CD4-positive, CD25-positive, alpha-beta regulatory T cell (primary cell): Measurements from ENCODE around the gene NOP16. TPM values are rescaled to one million over a fixed set of nuclear protein-coding genes. Genes with fewer than 3 reads are reported as not detected.

ENCODE experiments used
- ATAC-seq, 2 donors: fragments of 150-1000 bp; cut with Tn5 transposase; one replicate each; pipeline ENCODE4 v1.10.0; 2021; ENCODE audit warnings: low read depth in 2 of 2, moderate number of reproducible peaks in 2 of 2, moderate library complexity in 1 of 2
- DNase-seq, 3 donors: peaks; one replicate each; pipeline versions ENCODE4 v3.0.0 to v3.0.0-alpha.2; 2012 to 2022; ENCODE audit warnings: mixed read lengths in 1 of 3
- H3K27ac ChIP-seq: one replicate; pipeline ENCODE4 v1.7.0; 2013; ENCODE audit warnings: mild to moderate bottlenecking, low read length; ENCODE audit not compliant: insufficient read depth, poor library complexity, severe bottlenecking
- H3K27me3 ChIP-seq: one replicate; pipeline ENCODE4 v1.7.0; 2013; ENCODE audit warnings: low read length; ENCODE audit not compliant: control insufficient read depth, insufficient read depth
- H3K36me3 ChIP-seq: one replicate; pipeline ENCODE4 v1.7.0; 2013; ENCODE audit warnings: mild to moderate bottlenecking, low read length, moderate library complexity; ENCODE audit not compliant: control insufficient read depth, insufficient read depth
- H3K4me1 ChIP-seq: 2 replicates; pipeline ENCODE4 v1.7.0; 2013; ENCODE audit warnings: mild to moderate bottlenecking, low read length; ENCODE audit not compliant: insufficient read depth, control insufficient read depth, poor library complexity, severe bottlenecking
- H3K4me3 ChIP-seq: one replicate; pipeline ENCODE4 v1.7.0; 2013; ENCODE audit warnings: low read depth, mild to moderate bottlenecking, low read length, moderate library complexity
- H3K9me3 ChIP-seq, 2 experiments: 1 replicate in 1 of 2; 2 replicates in 1 of 2; pipeline ENCODE4 v1.7.0; 2013; ENCODE audit warnings: low read length in 2 of 2, mild to moderate bottlenecking in 1 of 2, moderate library complexity in 1 of 2; ENCODE audit not compliant: control insufficient read depth in 2 of 2
- H3K27ac Mint-ChIP-seq, 3 donors: one replicate each; pipeline ENCODE4 v1.8.0; 2020 to 2022; ENCODE audit warnings: mild to moderate bottlenecking in 3 of 3, mixed read lengths in 3 of 3, moderate library complexity in 2 of 3
- H3K27me3 Mint-ChIP-seq: one replicate; pipeline ENCODE4 v1.8.0; 2022; ENCODE audit warnings: mild to moderate bottlenecking, mixed read lengths
- H3K36me3 Mint-ChIP-seq: one replicate; pipeline ENCODE4 v1.8.0; 2020; ENCODE audit warnings: mixed read lengths
- H3K4me1 Mint-ChIP-seq, 4 donors: one replicate each; pipeline ENCODE4 v1.8.0; 2020 to 2022; ENCODE audit warnings: mixed read lengths in 4 of 4, mild to moderate bottlenecking in 1 of 4
- H3K4me3 Mint-ChIP-seq, 4 donors: one replicate each; pipeline ENCODE4 v1.8.0; 2020 to 2022; ENCODE audit warnings: mild to moderate bottlenecking in 4 of 4, mixed read lengths in 4 of 4, moderate library complexity in 3 of 4
- H3K9me3 Mint-ChIP-seq, 7 donors: one replicate each; pipeline ENCODE4 v1.8.0; 2020 to 2022; ENCODE audit warnings: mixed read lengths in 7 of 7, mild to moderate bottlenecking in 3 of 7, moderate library complexity in 2 of 7
- polyA plus RNA-seq, 4 donors: library from polyadenylated mRNA; unstranded; fragments of 300-500 nt; fragmentation: Illumina TruSeq; gene quantifications; one replicate each; pipeline ENCODE4 v1.2.3, GENCODE V29; 2021
- total RNA-seq: library from RNA; stranded (reverse); gene quantifications from one replicate; pipeline ENCODE4 v1.2.3, GENCODE V29; 2022

NOP16 gene
- total and polyA plus RNA-seq, 5 donors from 2014 or later = 13.6 to 41.2 (median 29.0) TPM

- no peaks in the 10 kb centered on the region for H3K27me3 Mint-ChIP-seq
These were observed 4.4 kb downstream of the NOP16 start for GRCh38 chr5:176383961-176384360.

GRCh38 chr5:176383248-176383905 is 5.0 kb downstream of the NOP16 start:
- H3K9me3 ChIP-seq = no peaks in the 10 kb centered on the region
- H3K9me3 Mint-ChIP-seq = no peaks in the 10 kb centered on the region
- H3K4me3 ChIP-seq = no peak overlapping the region
- H3K27me3 ChIP-seq = no peaks in the 10 kb centered on the region
- no peak overlapping the region for H3K27ac ChIP-seq
- H3K27ac Mint-ChIP-seq = no peak overlapping the region
- H3K27me3 Mint-ChIP-seq = no peaks in the 10 kb centered on the region
- peaks cover 29% of the 10 kb centered on the region for H3K36me3 Mint-ChIP-seq
- no peak for DNase-seq
- peaks cover 53% of the 10 kb centered on the region for H3K36me3 ChIP-seq
- H3K4me1 Mint-ChIP-seq = peaks cover 6 to 27% (median 18%) of the 10 kb centered on the region in 4 donors
- H3K4me1 ChIP-seq = peaks cover 20% of the 10 kb centered on the region
- no peak for ATAC-seq
- H3K4me3 Mint-ChIP-seq = peak overlapping the region in 1 of 4 donors; percentile 58

More at GRCh38 chr5:176383961-176384360, 4.4 kb downstream of the NOP16 start:
- Mint-ChIP-seq H3K4me1 (peaks cover 6 to 29% (median 20%) of the 10 kb centered on the region in 4 donors), H3K9me3 (no peaks in the 10 kb centered on the region), H3K36me3 (peaks cover 33% of the 10 kb centered on the region), H3K4me3 (no peak overlapping the region), H3K27ac (no peak overlapping the region)
- no peak overlapping the region for H3K27ac ChIP-seq
- no peak for ATAC-seq
- DNase-seq = no peak
- H3K27me3 ChIP-seq = no peaks in the 10 kb centered on the region
- H3K9me3 ChIP-seq = no peaks in the 10 kb centered on the region
- no peak overlapping the region for H3K4me3 ChIP-seq
- H3K4me1 ChIP-seq = peaks cover 20% of the 10 kb centered on the region
- peaks cover 53% of the 10 kb centered on the region for H3K36me3 ChIP-seq

- peaks cover 14% of the 10 kb centered on the region for H3K4me1 ChIP-seq
- H3K27me3 Mint-ChIP-seq = no peaks in the 10 kb centered on the region
- peaks cover 6 to 22% (median 15%) of the 10 kb centered on the region in 4 donors for H3K4me1 Mint-ChIP-seq
- H3K27ac ChIP-seq = no peak overlapping the region
- H3K9me3 ChIP-seq = no peaks in the 10 kb centered on the region
- peak overlapping the region in 1 of 4 donors; percentile 58 for H3K4me3 Mint-ChIP-seq
- H3K9me3 Mint-ChIP-seq = no peaks in the 10 kb centered on the region
- peaks cover 28% of the 10 kb centered on the region for H3K36me3 Mint-ChIP-seq
- no peaks in the 10 kb centered on the region for H3K27me3 ChIP-seq
- no peak for ATAC-seq
- H3K27ac Mint-ChIP-seq = no peak overlapping the region
- H3K4me3 ChIP-seq = no peak overlapping the region
- DNase-seq = no peak
- H3K36me3 ChIP-seq = peaks cover 53% of the 10 kb centered on the region
These were observed 5.7 kb downstream of the NOP16 start for GRCh38 chr5:176382721-176383120.

GRCh38 chr5:176381979-176382378 is 6.4 kb downstream of the NOP16 start:
- Histone ChIP-seq H3K27me3 (no peaks in the 10 kb centered on the region), H3K27ac (no peak overlapping the region), H3K9me3 (no peaks in the 10 kb centered on the region), H3K4me1 (peaks cover 7% of the 10 kb centered on the region), H3K4me3 (no peak overlapping the region), H3K36me3 (peaks cover 53% of the 10 kb centered on the region)
- H3K36me3 Mint-ChIP-seq = peaks cover 28% of the 10 kb centered on the region
- DNase-seq (no peak), ATAC-seq (no peak)
- H3K4me3 Mint-ChIP-seq = no peak overlapping the region
- H3K9me3 Mint-ChIP-seq = no peaks in the 10 kb centered on the region
- H3K27ac Mint-ChIP-seq = no peak overlapping the region
- H3K27me3 Mint-ChIP-seq = no peaks in the 10 kb centered on the region
- peaks cover 6 to 14% (median 10%) of the 10 kb centered on the region in 4 donors for H3K4me1 Mint-ChIP-seq

GRCh38 chr5:176381423-176381822 is 7.0 kb downstream of the NOP16 start:
- Histone ChIP-seq H3K4me1 (peaks cover 1% of the 10 kb centered on the region), H3K9me3 (no peaks in the 10 kb centered on the region), H3K4me3 (no peak overlapping the region), H3K27me3 (no peaks in the 10 kb centered on the region), H3K27ac (no peak overlapping the region), H3K36me3 (peaks cover 52% of the 10 kb centered on the region)
- Mint-ChIP-seq H3K27ac (no peak overlapping the region), H3K4me1 (peaks cover 2 to 9% (median 7%) of the 10 kb centered on the region in 4 donors), H3K4me3 (no peak overlapping the region), H3K27me3 (no peaks in the 10 kb centered on the region), H3K9me3 (no peaks in the 10 kb centered on the region), H3K36me3 (peaks cover 28% of the 10 kb centered on the region)
- DNase-seq (no peak), ATAC-seq (no peak)

GRCh38 chr5:176379881-176380280 is 8.5 kb downstream of the NOP16 start:
- H3K27ac ChIP-seq = no peak overlapping the region
- H3K4me3 ChIP-seq = no peak overlapping the region
- Mint-ChIP-seq H3K27ac (no peak overlapping the region), H3K4me3 (no peak overlapping the region), H3K36me3 (peaks cover 20% of the 10 kb centered on the region), H3K9me3 (no peaks in the 10 kb centered on the region), H3K4me1 (peaks cover 0 to 6% (median 0%) of the 10 kb centered on the region in 4 donors), H3K27me3 (no peaks in the 10 kb centered on the region)
- H3K4me1 ChIP-seq = no peaks in the 10 kb centered on the region
- no peak for DNase-seq
- no peak for ATAC-seq
- peaks cover 41% of the 10 kb centered on the region for H3K36me3 ChIP-seq
- no peaks in the 10 kb centered on the region for H3K9me3 ChIP-seq
- H3K27me3 ChIP-seq = no peaks in the 10 kb centered on the region

GRCh38 chr5:176373100-176373818 is 15.1 kb downstream of the NOP16 start:
- Mint-ChIP-seq H3K27ac (no peak overlapping the region), H3K4me3 (no peak overlapping the region), H3K4me1 (no peaks in the 10 kb centered on the region), H3K27me3 (no peaks in the 10 kb centered on the region), H3K36me3 (peaks cover 8% of the 10 kb centered on the region), H3K9me3 (no peaks in the 10 kb centered on the region)
- Histone ChIP-seq H3K27me3 (no peaks in the 10 kb centered on the region), H3K27ac (no peak overlapping the region), H3K4me1 (no peaks in the 10 kb centered on the region), H3K4me3 (no peak overlapping the region), H3K36me3 (peaks cover 14% of the 10 kb centered on the region), H3K9me3 (no peaks in the 10 kb centered on the region)
- DNase-seq (no peak), ATAC-seq (no peak)
